NAMALWA (cell line): Measurements from ENCODE around the gene RHOXF2.

Source experiments
- DNase-seq: peaks from one replicate; pipeline ENCODE4 v3.0.0-alpha.2; 2015; ENCODE audit warnings: low spot score

RHOXF2 gene

DNA sequence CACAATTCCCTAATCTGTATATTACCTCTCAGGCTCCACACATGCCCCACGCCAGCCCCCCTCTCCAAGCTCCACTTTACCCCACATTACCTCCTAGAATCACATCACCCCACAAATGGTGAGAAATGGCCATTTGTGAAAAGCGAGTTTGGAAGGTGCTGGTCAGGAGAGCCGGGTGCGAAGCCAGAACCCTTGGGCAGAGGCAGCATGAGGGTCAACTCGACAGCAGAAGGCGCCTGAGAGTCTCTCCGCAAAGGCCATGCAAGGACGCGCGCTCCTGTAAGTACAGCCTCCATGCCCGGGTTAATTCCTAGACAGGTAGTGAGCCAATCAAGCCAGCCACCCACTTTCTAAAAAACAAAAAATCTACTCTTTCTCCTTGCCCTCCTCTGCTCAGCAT, 42.4 kb downstream of the RHOXF2 start:
- DNase-seq: no peak

DNA sequence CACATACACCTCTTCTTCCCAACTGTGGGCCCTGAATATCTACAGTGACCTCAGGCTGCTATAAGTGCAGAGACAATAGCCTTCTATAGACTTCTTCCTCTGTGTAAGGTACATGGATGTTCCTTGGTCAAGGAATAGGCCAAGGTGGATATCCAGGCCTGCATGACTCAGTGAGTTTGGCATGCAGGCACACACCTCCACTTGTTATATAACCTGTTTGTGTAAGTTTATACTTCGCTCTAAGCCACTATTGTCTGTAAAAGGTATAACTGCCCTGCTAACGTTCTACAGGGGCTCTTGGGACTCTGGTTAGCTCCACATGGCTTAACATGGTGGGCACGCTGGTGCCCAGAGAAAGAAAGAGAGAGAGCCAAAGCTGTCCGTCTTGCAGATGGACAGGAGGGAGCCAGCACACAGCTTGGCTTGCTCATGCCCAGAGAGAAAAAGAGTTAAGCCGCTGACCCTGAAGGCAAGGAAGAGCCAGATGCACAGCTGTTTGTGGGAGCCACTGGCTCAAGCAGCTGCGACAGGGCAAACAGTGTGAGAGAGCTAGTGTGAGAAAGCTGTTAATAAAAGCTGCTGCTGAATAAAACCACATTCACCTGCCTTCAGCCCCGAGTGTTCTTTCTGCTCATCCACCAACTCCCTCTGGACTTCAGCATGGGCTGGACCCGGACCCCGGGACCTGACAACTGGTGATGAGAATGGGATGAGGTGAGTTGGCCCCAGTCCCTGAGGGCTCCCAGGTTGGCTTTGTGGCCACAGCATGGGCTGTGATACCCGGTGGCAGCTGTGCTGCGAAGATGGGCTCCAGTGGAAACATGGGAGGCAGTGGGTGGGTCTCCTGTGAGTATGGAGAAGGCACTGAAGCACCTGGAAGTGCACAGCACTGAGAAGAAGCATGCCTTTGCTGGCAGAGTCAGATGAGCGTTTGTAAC, 47.7 kb downstream of the RHOXF2 start:
- DNase-seq: no peak

GRCh38 chrX:120207009-120207605, 48.7 kb downstream of the RHOXF2 start:
- DNase-seq: no peak

DNA sequence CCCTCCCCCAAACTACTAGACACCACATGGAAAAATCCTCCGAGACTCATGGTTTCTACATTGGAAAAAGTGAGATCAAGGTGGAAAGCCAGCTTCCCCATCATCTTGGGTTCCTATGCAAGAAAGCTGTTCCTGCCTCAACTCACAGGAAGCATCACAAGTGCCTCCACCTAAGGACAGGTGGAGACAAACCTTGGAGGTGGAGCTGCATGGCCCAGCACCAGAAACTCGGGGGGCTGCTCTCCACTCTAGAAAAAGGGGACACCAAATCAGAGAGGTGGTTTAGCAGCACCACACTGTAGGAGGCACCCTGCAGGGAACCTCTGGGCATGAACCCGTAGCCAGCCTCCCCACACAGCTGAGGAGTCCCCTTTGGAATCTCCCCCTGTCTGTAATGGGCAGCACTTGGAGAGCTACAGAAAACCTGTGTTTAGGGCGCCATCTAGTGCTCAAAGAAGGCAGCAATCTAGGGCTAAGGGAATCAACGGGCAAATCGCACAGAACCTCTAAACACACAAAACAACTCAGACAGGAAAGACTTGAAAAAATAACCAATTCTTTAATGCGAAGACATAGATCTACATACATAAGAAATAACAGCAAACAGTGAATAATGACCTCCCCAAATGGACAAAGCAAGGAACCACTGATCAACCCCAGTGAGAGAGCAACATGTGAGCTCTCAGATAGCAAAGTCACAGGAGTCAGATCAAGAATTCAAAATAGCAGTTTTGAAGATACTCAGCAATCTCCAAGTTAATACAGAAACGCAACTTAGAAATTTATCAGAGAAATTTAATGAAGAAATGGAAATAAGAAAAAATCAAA, 55.2 kb downstream of the RHOXF2 start:
- DNase-seq: peak; percentile 70
